Sigmoid colon (tissue), 4 donors: Measurements from ENCODE around the gene PEX5.

Source experiments
- CTCF ChIP-seq, 4 experiments: fragments of 450-650 bp in 3 of 4; fragments of 200-600 bp in 1 of 4; IDR thresholded peaks; one replicate each; pipeline ENCODE4 v1.5.1; 2016 to 2019; ENCODE audit warnings: antibody characterized with exemption in 4 of 4, mild to moderate bottlenecking in 3 of 4, moderate library complexity in 2 of 4
- EP300 ChIP-seq, 4 donors: sonication (generic); formaldehyde crosslinking; IDR thresholded peaks; one replicate each; pipeline ENCODE4 v1.6.1; 2017; ENCODE audit warnings: antibody characterized with exemption in 4 of 4
- POLR2A ChIP-seq, 2 donors: fragments of 450-650 bp; IDR thresholded peaks; one replicate each; pipeline ENCODE4 v1.6.1; 2016; ENCODE audit warnings: antibody characterized with exemption in 2 of 2, mild to moderate bottlenecking in 2 of 2, moderate library complexity in 2 of 2
- POLR2AphosphoS5 ChIP-seq, 4 donors: sonication (generic); formaldehyde crosslinking; IDR thresholded peaks; one replicate each; pipeline ENCODE4 v1.6.1; 2017; ENCODE audit warnings: antibody characterized with exemption in 4 of 4

- TF ChIP-seq CTCF (IDR thresholded peaks at IDR 0.05) (no peak), EP300 (IDR thresholded peaks at IDR 0.05) (no peak), POLR2A (IDR thresholded peaks at IDR 0.05) (no peak), POLR2AphosphoS5 (IDR thresholded peaks at IDR 0.05) (no peak)
Observed at GRCh38 chr12:7141351-7142005, 48.0 kb upstream of the PEX5 start.
